Testis (tissue), 2 donors: ENCODE data around the gene NDRG4.

Experiments used
- POLR2A ChIP-seq: fragments of 450-650 bp; IDR thresholded peaks from one replicate; pipeline ENCODE4 v1.6.1; 2017; ENCODE audit warnings: antibody characterized with exemption, mild to moderate bottlenecking, moderate library complexity
- TF ChIP-seq, protein P1 (sequence below), 3 experiments: fragments of 450-650 bp in 2 of 3; fragments of 200-600 bp in 1 of 3; sonication (generic) in 1 of 3; IDR thresholded peaks; one replicate each; pipeline ENCODE4 v1.5.1; 2016 to 2019; ENCODE audit warnings: antibody characterized with exemption in 3 of 3, mild to moderate bottlenecking in 2 of 3, moderate library complexity in 1 of 3

DNA sequence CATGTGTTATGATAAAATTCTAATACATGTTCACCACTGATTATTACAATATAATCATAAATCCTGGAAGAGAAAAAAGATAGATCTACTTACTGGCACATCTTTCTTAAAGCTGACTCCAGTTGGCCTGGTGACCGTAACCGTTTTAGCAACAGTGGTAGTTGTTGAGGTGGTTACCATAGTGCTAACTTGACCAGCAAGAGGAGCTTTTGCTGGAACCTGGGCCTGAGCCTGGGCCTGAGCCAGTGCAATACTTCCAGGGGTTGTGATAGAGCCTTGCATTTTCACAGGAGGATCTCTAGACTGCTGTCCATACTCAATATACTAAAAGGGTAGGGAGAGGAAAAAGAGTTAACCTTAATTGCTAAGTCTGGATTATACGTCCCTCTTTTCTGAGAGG lies 51.6 kb downstream of the NDRG4 start:
- TF ChIP-seq POLR2A, result no peak
- TF ChIP-seq, protein P1, sequence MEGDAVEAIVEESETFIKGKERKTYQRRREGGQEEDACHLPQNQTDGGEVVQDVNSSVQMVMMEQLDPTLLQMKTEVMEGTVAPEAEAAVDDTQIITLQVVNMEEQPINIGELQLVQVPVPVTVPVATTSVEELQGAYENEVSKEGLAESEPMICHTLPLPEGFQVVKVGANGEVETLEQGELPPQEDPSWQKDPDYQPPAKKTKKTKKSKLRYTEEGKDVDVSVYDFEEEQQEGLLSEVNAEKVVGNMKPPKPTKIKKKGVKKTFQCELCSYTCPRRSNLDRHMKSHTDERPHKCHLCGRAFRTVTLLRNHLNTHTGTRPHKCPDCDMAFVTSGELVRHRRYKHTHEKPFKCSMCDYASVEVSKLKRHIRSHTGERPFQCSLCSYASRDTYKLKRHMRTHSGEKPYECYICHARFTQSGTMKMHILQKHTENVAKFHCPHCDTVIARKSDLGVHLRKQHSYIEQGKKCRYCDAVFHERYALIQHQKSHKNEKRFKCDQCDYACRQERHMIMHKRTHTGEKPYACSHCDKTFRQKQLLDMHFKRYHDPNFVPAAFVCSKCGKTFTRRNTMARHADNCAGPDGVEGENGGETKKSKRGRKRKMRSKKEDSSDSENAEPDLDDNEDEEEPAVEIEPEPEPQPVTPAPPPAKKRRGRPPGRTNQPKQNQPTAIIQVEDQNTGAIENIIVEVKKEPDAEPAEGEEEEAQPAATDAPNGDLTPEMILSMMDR (IDR thresholded peaks at IDR 0.05), result no peak
